H1 (cell line): ENCODE data around the gene SPOCK1. TPM values are rescaled to one million over a fixed set of nuclear protein-coding genes. Genes with fewer than 3 reads are reported as not detected.

Experiments used
- RNF2 ChIP-seq: fragments of 200-900, 300-1000 bp; sonication (generic); IDR thresholded peaks from 2 replicates; pipeline ENCODE4 v1.7.1; 2016; ENCODE audit warnings: borderline replicate concordance, low read depth, mild to moderate bottlenecking, antibody characterized with exemption, low read length; ENCODE audit not compliant: poor library complexity, severe bottlenecking; ENCODE audit errors: missing control alignments
- polyA plus RNA-seq, 7 experiments: library from polyadenylated mRNA; depleted of rRNA in 3 of 7; stranded (reverse) in 5 of 7; unstranded in 2 of 7; fragments of >200 nt in 5 of 7; fragments of 200-250 nt in 2 of 7; gene quantifications; 1 replicate in 5 of 7; 2 replicates in 1 of 7; 4 replicates in 1 of 7; pipeline versions ENCODE4 v1.2.1 to v1.2.3, GENCODE V29; 2011 to 2013; ENCODE audit warnings: missing spikeins in 2 of 7, mixed read lengths in 2 of 7
- total RNA-seq: library from RNA; stranded (reverse); fragmentation: NEBNext Ultra II Directional; extraction: Animal tissue kit (Norgen Biotek cat#: 25700); gene quantifications from 2 replicates; pipeline ENCODE4 v1.2.1, GENCODE V29; 2021
- TF ChIP-seq, protein P1 (sequence below): fragments of 300-600 bp; sonication (generic); IDR thresholded peaks from 2 replicates; pipeline ENCODE4 v1.7.1; 2012; ENCODE audit warnings: low read length, moderate library complexity, mild to moderate bottlenecking, inconsistent platforms; ENCODE audit not compliant: insufficient replicate concordance

SPOCK1 gene
- total and polyA plus RNA-seq, 2 of the 8 experiments (the other 6 are each of a cell fraction or from before 2014, with no cell fraction given), result 6.9 to 18.1 TPM

DNA sequence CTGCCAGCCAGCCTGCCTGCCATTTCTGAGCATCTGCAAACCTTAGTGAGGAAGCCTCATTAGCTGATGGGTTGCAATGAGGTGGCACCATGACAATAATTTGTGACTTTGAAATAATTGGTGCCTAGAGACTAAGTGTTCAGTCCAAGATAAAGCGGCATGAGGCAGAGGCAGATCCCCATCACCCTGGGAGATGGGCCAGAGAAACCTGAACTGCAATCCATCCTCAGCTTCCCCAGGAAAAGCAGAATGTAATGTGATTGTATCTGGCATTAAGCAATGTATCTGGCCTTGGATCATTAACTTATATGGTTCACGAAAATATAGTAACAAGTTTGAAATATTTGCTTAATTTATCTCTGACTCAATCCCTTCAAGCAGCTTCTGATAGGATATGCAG is 101.0 kb downstream of the SPOCK1 start (continued):
- TF ChIP-seq, protein P1, sequence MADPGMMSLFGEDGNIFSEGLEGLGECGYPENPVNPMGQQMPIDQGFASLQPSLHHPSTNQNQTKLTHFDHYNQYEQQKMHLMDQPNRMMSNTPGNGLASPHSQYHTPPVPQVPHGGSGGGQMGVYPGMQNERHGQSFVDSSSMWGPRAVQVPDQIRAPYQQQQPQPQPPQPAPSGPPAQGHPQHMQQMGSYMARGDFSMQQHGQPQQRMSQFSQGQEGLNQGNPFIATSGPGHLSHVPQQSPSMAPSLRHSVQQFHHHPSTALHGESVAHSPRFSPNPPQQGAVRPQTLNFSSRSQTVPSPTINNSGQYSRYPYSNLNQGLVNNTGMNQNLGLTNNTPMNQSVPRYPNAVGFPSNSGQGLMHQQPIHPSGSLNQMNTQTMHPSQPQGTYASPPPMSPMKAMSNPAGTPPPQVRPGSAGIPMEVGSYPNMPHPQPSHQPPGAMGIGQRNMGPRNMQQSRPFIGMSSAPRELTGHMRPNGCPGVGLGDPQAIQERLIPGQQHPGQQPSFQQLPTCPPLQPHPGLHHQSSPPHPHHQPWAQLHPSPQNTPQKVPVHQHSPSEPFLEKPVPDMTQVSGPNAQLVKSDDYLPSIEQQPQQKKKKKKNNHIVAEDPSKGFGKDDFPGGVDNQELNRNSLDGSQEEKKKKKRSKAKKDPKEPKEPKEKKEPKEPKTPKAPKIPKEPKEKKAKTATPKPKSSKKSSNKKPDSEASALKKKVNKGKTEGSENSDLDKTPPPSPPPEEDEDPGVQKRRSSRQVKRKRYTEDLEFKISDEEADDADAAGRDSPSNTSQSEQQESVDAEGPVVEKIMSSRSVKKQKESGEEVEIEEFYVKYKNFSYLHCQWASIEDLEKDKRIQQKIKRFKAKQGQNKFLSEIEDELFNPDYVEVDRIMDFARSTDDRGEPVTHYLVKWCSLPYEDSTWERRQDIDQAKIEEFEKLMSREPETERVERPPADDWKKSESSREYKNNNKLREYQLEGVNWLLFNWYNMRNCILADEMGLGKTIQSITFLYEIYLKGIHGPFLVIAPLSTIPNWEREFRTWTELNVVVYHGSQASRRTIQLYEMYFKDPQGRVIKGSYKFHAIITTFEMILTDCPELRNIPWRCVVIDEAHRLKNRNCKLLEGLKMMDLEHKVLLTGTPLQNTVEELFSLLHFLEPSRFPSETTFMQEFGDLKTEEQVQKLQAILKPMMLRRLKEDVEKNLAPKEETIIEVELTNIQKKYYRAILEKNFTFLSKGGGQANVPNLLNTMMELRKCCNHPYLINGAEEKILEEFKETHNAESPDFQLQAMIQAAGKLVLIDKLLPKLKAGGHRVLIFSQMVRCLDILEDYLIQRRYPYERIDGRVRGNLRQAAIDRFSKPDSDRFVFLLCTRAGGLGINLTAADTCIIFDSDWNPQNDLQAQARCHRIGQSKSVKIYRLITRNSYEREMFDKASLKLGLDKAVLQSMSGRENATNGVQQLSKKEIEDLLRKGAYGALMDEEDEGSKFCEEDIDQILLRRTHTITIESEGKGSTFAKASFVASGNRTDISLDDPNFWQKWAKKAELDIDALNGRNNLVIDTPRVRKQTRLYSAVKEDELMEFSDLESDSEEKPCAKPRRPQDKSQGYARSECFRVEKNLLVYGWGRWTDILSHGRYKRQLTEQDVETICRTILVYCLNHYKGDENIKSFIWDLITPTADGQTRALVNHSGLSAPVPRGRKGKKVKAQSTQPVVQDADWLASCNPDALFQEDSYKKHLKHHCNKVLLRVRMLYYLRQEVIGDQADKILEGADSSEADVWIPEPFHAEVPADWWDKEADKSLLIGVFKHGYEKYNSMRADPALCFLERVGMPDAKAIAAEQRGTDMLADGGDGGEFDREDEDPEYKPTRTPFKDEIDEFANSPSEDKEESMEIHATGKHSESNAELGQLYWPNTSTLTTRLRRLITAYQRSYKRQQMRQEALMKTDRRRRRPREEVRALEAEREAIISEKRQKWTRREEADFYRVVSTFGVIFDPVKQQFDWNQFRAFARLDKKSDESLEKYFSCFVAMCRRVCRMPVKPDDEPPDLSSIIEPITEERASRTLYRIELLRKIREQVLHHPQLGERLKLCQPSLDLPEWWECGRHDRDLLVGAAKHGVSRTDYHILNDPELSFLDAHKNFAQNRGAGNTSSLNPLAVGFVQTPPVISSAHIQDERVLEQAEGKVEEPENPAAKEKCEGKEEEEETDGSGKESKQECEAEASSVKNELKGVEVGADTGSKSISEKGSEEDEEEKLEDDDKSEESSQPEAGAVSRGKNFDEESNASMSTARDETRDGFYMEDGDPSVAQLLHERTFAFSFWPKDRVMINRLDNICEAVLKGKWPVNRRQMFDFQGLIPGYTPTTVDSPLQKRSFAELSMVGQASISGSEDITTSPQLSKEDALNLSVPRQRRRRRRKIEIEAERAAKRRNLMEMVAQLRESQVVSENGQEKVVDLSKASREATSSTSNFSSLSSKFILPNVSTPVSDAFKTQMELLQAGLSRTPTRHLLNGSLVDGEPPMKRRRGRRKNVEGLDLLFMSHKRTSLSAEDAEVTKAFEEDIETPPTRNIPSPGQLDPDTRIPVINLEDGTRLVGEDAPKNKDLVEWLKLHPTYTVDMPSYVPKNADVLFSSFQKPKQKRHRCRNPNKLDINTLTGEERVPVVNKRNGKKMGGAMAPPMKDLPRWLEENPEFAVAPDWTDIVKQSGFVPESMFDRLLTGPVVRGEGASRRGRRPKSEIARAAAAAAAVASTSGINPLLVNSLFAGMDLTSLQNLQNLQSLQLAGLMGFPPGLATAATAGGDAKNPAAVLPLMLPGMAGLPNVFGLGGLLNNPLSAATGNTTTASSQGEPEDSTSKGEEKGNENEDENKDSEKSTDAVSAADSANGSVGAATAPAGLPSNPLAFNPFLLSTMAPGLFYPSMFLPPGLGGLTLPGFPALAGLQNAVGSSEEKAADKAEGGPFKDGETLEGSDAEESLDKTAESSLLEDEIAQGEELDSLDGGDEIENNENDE, result no peak
- no peak for TF ChIP-seq RNF2
